GM03348 (cell line): ENCODE results near the gene CDK6.
A peak's percentile ranks its signal among the peaks of the same experiment; 100 is the strongest.

ENCODE experiments used
- DNase-seq: peaks from one replicate; pipeline ENCODE4 v3.0.0; 2012; ENCODE audit warnings: low spot score

Gene CDK6

GRCh38 chr7:92826258-92826938, 10.0 kb downstream of the CDK6 start:
- DNase-seq: no peak

GRCh38 chr7:92824901-92825480, 11.4 kb downstream of the CDK6 start:
- no peak for DNase-seq

- no peak for DNase-seq
These were observed 11.9 kb downstream of the CDK6 start for GRCh38 chr7:92824450-92824849.

GRCh38 chr7:92823042-92823441, 13.3 kb downstream of the CDK6 start:
- no peak for DNase-seq

GRCh38 chr7:92820191-92820590, 16.2 kb downstream of the CDK6 start:
- no peak for DNase-seq

- DNase-seq: no peak
These were observed 19.0 kb downstream of the CDK6 start for GRCh38 chr7:92817398-92817797.

- DNase-seq: no peak
These were observed 21.0 kb downstream of the CDK6 start for GRCh38 chr7:92815412-92815811.

GRCh38 chr7:92813390-92814024, 22.9 kb downstream of the CDK6 start:
- no peak for DNase-seq

- no peak for DNase-seq
These were observed 25.2 kb downstream of the CDK6 start for GRCh38 chr7:92811158-92811557.

- DNase-seq: peak; percentile 64
These were observed 26.4 kb downstream of the CDK6 start for GRCh38 chr7:92809760-92810573.

- no peak for DNase-seq
These were observed 27.0 kb downstream of the CDK6 start for GRCh38 chr7:92809397-92809759.

GRCh38 chr7:92808635-92809034, 27.7 kb downstream of the CDK6 start:
- DNase-seq: no peak

GRCh38 chr7:92808006-92808405, 28.4 kb downstream of the CDK6 start:
- DNase-seq: no peak

- no peak for DNase-seq
These were observed 29.9 kb downstream of the CDK6 start for GRCh38 chr7:92806496-92806895.

- no peak for DNase-seq
These were observed 34.0 kb downstream of the CDK6 start for GRCh38 chr7:92802406-92802805.

- DNase-seq: no peak
These were observed 36.7 kb downstream of the CDK6 start for GRCh38 chr7:92799446-92800211.

GRCh38 chr7:92798517-92799249, 37.7 kb downstream of the CDK6 start:
- DNase-seq: no peak

GRCh38 chr7:92797693-92798092, 38.7 kb downstream of the CDK6 start:
- no peak for DNase-seq

GRCh38 chr7:92797284-92797683, 39.1 kb downstream of the CDK6 start:
- DNase-seq: peak; percentile 14

GRCh38 chr7:92794831-92795230, 41.5 kb downstream of the CDK6 start:
- DNase-seq: no peak

- no peak for DNase-seq
These were observed 42.0 kb downstream of the CDK6 start for GRCh38 chr7:92794391-92794790.
